Nephron progenitor cell (in vitro differentiated cells): ENCODE results near the gene RNF146.
"Not testable (repeated sequence)": the region's sequence is repeated elsewhere in the genome, so short reads cannot be mapped to it uniquely, and the experiment has no call there.

Source experiments
- DNase-seq: peaks from one replicate; pipeline ENCODE4 v3.0.0; 2021
- H3K27ac Mint-ChIP-seq: 2 replicates; pipeline ENCODE4 v1.8.0; 2021; ENCODE audit warnings: mild to moderate bottlenecking, moderate library complexity, mixed read lengths
- H3K27me3 Mint-ChIP-seq: 2 replicates; pipeline ENCODE4 v1.8.0; 2021; ENCODE audit warnings: mild to moderate bottlenecking, low read depth, mixed read lengths; ENCODE audit not compliant: poor library complexity
- H3K36me3 Mint-ChIP-seq: 2 replicates; pipeline ENCODE4 v1.8.0; 2021; ENCODE audit warnings: low read depth, mixed read lengths
- H3K4me1 Mint-ChIP-seq: 2 replicates; pipeline ENCODE4 v1.8.0; 2021; ENCODE audit warnings: mixed read lengths
- H3K4me3 Mint-ChIP-seq: 2 replicates; pipeline ENCODE4 v1.8.0; 2021; ENCODE audit warnings: mild to moderate bottlenecking, moderate library complexity, mixed read lengths
- H3K9me3 Mint-ChIP-seq: 2 replicates; pipeline ENCODE4 v1.8.0; 2021; ENCODE audit warnings: mild to moderate bottlenecking, moderate library complexity, mixed read lengths
- TF ChIP-seq, protein P1 (sequence below): fragments of 200-600 bp; sonication (generic); IDR thresholded peaks from 2 replicates; pipeline ENCODE4 v1.5.0; 2021; ENCODE audit warnings: antibody characterized with exemption

RNF146 gene, protein sequence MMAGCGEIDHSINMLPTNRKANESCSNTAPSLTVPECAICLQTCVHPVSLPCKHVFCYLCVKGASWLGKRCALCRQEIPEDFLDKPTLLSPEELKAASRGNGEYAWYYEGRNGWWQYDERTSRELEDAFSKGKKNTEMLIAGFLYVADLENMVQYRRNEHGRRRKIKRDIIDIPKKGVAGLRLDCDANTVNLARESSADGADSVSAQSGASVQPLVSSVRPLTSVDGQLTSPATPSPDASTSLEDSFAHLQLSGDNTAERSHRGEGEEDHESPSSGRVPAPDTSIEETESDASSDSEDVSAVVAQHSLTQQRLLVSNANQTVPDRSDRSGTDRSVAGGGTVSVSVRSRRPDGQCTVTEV

DNA sequence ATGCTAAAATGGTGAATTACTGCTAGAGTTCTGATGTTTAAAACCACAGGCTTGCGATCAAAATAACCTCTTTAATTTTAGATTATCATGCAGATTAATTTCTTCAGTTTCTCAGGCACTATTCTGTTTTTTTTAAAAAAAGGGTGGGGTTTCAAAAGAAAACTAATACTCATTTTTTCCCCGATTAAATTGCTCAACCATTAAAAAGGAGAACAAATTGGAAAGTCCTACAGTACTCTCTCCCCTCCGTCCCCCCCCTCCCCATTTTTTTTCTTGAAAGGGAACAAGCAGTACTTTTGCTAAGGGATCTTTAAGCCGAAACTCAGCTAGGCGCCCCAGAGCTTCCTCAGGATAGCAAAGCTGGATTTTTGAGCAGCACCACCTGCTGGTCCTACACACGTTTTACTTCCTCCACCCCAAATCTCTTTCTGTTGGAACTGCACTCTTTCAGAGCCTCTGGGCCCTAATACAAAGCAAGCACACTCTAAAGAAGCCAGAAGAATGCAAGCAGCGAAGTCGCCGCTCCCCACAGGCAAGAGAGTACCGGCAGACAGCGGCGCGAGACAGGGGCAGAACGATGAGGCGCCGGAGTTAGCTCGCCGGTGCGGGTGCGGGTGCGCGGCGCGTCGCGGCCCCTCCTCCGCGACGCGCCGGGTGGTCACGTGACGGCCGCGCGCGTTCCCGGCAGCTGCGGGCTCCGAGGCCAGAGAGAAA, at the start of gene RNF146:
Gene RNF146, plus strand, starts transcription at position 687 of the 714 bp plus-strand sequence. CDS start 13,475 bp downstream, outside the sequence.
- H3K4me3 Mint-ChIP-seq: peak within 1 kb of the TSS; percentile 99
- DNase-seq: no peak
- peaks cover 47% of the 10 kb centered on the region for H3K4me1 Mint-ChIP-seq
- no peaks in the 10 kb centered on the region for H3K9me3 Mint-ChIP-seq
- peak within 1 kb of the TSS; percentile 100 for H3K27ac Mint-ChIP-seq
- TF ChIP-seq, protein P1, sequence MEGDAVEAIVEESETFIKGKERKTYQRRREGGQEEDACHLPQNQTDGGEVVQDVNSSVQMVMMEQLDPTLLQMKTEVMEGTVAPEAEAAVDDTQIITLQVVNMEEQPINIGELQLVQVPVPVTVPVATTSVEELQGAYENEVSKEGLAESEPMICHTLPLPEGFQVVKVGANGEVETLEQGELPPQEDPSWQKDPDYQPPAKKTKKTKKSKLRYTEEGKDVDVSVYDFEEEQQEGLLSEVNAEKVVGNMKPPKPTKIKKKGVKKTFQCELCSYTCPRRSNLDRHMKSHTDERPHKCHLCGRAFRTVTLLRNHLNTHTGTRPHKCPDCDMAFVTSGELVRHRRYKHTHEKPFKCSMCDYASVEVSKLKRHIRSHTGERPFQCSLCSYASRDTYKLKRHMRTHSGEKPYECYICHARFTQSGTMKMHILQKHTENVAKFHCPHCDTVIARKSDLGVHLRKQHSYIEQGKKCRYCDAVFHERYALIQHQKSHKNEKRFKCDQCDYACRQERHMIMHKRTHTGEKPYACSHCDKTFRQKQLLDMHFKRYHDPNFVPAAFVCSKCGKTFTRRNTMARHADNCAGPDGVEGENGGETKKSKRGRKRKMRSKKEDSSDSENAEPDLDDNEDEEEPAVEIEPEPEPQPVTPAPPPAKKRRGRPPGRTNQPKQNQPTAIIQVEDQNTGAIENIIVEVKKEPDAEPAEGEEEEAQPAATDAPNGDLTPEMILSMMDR: peak; percentile 59
- H3K36me3 Mint-ChIP-seq: peaks cover 15% of the 10 kb centered on the region
- peaks cover 7% of the 10 kb centered on the region for H3K27me3 Mint-ChIP-seq

DNA sequence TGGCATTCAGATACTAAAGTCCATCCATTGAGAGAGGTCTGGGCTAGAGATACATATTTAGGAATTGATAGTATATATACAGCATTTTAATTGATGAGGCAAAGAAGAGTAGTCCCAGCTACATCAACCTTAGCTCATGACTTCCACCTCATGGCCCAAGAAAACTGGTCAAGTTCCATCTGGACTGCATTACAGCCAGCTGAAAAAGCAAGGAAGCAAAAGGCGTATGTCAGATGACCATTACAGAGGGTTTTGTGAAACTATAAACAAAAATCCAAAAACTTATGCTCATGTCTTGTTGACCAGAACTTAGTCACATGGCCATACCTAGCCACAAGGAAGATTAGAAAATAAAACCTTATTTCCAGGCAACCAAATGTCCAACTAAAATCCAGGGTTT, 46.8 kb upstream of the RNF146 start:
- Mint-ChIP-seq H3K27me3 (peaks cover 7% of the 10 kb centered on the region), H3K4me1 (no peaks in the 10 kb centered on the region), H3K9me3 (peaks cover 5% of the 10 kb centered on the region), H3K4me3 (no peak overlapping the region), H3K27ac (no peak overlapping the region), H3K36me3 (peaks cover 4% of the 10 kb centered on the region)
- TF ChIP-seq, protein P1: no peak
- no peak for DNase-seq

- H3K36me3 Mint-ChIP-seq: no peaks in the 10 kb centered on the region
- H3K9me3 Mint-ChIP-seq: no peaks in the 10 kb centered on the region
- no peak for DNase-seq
- no peaks in the 10 kb centered on the region for H3K4me1 Mint-ChIP-seq
- H3K4me3 Mint-ChIP-seq: no peak overlapping the region
- no peak overlapping the region for H3K27ac Mint-ChIP-seq
- H3K27me3 Mint-ChIP-seq: peaks cover 7% of the 10 kb centered on the region
- TF ChIP-seq, protein P1: no peak
Observed at GRCh38 chr6:127221201-127221600, 45.5 kb upstream of the RNF146 start.

DNA sequence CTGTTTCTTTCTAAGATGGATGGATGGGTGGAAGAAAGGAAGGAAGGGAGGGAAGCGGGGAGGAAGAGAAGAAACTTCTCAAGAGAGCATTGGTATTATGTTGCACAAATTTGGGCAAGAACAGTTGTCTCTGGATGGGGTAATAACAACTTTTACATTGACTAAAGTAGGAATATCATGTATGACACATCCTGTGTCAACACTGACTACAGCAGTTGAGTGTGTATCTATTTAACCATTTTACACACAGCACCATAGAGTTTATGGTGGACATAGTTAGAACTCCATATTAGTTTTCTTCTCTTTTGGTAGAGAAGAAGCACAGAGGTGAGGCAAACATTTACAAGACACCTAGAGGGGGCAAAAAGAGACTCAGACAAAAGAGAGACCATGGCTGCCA, 44.2 kb upstream of the RNF146 start:
- Mint-ChIP-seq H3K4me1 (no peaks in the 10 kb centered on the region), H3K36me3 (no peaks in the 10 kb centered on the region), H3K9me3 (no peaks in the 10 kb centered on the region), H3K27ac (no peak overlapping the region), H3K4me3 (no peak overlapping the region), H3K27me3 (peaks cover 7% of the 10 kb centered on the region)
- DNase-seq: no peak
- TF ChIP-seq, protein P1: no peak

DNA sequence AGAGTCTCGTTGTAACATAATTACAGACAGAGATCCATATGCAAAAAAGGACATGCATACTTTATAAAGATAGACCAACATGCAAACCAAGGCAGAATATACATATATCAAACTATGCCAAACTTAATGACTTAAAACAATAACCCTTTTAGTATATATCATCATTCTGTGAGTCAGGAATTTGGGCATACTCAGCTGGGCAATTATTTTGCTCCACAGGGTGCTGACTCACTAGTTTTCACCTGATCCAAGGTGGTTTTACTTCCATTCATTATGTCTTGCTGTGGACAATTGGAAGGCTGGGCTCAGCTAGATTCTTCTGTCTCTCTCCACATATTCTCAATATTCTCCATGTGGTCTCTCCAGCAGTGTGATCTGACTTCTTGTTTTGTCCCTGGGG, 41.2 kb upstream of the RNF146 start:
- Mint-ChIP-seq H3K27ac (no peak overlapping the region), H3K27me3 (peaks cover 10% of the 10 kb centered on the region), H3K36me3 (peaks cover 1% of the 10 kb centered on the region), H3K4me1 (no peaks in the 10 kb centered on the region), H3K9me3 (peaks cover 12% of the 10 kb centered on the region), H3K4me3 (no peak overlapping the region)
- TF ChIP-seq, protein P1: no peak
- no peak for DNase-seq

DNA sequence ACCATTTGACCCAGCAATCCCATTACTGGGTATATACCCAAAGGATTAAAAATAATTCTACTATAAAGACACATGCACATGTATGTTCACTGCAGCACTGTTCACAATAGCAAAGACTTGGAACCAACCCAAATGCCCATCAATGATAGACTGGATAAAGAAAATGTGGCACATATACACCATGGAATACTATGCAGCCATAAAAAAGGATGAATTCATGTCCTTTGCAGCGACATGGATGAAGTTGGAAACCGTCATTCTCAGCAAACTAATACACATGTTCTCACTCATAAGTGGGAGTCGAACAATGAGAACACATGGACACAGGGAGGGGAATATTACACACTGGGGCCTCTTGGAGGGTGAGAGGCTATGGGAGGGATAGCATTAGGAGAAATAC, 32.8 kb upstream of the RNF146 start:
- not testable (repeated sequence) for H3K4me1 Mint-ChIP-seq, H3K4me3 Mint-ChIP-seq, DNase-seq, H3K36me3 Mint-ChIP-seq, H3K27ac Mint-ChIP-seq, H3K27me3 Mint-ChIP-seq
- H3K9me3 Mint-ChIP-seq: peaks cover 80% of the 10 kb centered on the region
